HG03442 (cell line): ENCODE measurements around the gene FZR1.
A peak's percentile ranks its signal among the peaks of the same experiment; 100 is the strongest.

Source experiments
- ATAC-seq: cut with Tn5 transposase; IDR thresholded peaks from one replicate; pipeline ENCODE4 v1.9.1; 2021; ENCODE audit warnings: mild to moderate bottlenecking, moderate library complexity; ENCODE audit not compliant: unreplicated experiment

The FZR1 gene

DNA sequence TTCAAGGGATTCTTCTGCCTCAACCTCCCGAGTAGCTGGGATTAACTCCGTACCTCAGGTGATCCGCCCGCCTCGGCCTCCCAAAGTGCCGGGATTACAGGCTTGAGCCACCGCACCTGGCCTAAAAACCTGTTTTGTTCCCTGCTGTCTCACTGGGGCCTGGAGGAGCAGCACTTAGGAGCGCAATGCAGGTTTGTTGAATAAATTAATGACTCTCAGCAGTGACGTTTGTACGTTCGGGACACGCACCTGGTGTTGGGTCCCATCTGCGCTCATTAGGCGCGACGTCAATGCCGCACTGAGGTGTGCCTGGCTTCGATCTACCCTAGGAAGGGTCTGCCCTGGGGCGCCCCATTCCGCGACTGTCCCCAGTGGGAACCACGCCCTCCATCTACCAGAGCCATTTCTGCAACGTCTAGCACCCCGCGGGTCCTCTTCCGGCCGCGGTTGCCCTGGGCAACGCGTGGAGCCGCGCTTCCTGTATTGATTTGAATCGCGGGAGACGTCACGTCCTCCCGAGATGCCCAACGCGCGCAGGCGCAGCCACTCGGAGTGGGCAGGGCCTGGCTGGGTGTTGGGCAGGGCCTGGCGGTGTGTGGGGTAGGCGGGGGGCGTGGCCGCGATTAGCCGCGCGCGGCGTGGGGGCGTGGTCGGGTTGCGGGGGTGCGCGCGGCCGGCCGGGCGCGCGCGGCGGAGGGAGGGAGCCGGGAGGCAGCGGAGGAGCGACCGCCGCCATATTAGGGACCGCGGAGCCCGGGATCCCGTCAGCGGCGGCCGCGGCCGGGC, at the start of gene FZR1:
FZR1 (plus strand) TSS at position 714 of the 786 bp plus-strand sequence. CDS start 16,679 bp downstream, outside the sequence.
- peak; percentile 90 for ATAC-seq

GRCh38 chr19:3456925-3457527, 49.1 kb upstream of the FZR1 start:
- no peak for ATAC-seq

DNA sequence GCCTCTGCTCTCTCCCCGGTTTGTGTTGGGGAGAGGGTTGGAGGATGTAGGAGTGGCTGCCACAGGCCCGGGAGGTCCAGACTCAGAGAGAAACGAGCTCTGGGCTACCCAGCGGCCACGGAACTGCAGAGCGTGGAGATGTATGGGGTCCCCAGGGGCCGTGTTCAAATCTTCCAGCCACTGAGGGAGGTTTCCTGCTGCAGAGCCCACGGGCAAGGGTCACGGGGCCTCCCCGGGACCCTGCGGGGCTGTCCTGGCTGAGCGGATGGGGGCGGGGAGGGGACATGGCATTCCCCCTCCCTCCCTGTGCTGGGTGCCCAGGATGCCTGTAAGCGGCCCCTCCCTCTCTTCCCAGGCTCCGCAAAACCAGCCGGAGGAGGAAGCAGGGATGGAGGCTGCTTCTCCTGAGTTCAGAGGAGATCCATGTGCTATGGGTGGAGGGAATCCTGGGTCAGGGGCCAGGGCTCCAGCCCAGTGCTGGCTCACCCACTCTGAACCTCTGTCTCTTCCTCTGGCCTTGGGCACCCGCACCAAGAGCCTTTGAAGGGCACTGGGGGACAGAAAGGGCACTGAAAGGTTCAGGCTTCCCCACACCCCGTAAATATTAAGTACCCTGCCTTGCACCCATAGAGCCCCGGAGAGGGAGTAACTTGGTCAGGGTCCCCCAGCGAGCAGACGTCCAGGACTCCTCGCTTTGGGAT, 48.4 kb upstream of the FZR1 start:
- ATAC-seq: no peak

- no peak for ATAC-seq
These were observed 47.7 kb upstream of the FZR1 start for GRCh38 chr19:3458229-3459088.

DNA sequence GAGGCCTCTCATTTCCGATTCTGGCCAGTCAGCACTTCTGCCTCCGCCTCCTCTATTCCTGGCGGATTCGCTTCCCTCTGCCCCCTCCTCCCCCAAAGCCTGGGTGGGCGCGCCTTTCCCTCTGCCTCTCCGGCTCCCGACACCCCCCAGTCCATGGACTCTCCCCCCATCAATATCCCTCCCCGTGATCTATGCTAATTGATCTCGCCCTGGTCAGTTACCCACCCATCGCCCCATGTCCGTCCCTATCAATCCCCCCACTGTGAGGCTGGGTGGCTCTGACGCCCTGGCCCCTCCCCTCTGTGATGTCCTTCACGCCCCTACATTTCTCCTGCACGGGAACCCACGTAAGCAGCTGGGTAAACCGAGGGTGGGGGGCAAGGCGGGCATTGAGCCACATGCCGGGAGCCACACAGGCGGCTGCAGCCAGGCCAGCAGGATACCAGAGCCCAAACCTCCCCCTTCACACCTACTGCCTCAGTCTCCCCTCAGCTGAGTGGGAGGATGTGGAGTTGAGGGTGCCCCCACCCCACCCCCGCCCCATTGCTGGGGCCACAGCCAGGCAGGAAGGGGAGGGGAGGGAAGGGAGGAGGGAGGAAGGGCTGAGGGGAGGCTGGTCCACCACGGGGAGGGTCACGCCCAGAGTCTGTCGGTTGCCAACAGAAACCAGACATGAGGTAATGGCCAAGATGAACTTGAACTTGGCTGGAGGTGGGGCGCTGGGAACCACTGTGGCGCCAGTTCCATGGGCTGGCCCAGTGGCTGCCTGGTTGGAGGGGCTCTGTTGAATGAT, 46.8 kb upstream of the FZR1 start:
- ATAC-seq: no peak

GRCh38 chr19:3459965-3460582, 46.0 kb upstream of the FZR1 start:
- no peak for ATAC-seq

DNA sequence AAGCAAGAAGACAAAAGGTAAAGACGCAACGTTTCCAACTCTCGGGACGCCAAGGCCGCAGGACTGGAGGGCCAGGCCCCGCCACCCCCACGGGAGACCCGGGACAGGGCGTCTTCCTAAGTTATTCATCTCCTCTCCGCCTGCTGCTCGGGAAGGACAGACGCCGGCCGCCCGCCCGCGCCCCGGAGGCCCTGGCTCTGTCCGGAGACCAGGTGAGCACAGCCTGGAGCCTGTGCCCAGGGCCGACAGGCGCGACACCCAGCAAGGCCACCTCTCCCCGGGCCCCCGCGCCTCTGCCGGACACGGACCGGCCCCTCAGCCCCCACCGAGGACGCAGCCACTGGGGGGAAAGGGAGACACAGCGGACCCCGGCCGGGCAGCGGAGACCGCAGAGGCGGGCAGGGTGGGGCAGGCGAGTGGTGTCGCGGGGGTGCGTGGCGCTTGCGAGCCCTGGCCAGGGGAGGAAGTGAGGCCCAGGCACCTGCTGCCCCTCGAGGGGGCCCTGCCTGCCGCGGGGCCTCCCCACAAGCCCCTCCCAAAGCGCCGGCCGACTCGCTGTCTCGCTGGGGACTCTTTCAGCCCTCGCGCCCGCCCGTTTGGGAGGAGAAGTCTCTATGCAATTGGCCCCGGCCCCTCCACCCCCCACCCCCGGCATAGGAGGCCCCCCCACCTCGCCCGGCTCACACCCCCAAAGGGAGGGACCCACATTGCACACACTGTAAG, 43.0 kb upstream of the FZR1 start:
- no peak for ATAC-seq

GRCh38 chr19:3463714-3464586, 42.2 kb upstream of the FZR1 start:
- no peak for ATAC-seq

DNA sequence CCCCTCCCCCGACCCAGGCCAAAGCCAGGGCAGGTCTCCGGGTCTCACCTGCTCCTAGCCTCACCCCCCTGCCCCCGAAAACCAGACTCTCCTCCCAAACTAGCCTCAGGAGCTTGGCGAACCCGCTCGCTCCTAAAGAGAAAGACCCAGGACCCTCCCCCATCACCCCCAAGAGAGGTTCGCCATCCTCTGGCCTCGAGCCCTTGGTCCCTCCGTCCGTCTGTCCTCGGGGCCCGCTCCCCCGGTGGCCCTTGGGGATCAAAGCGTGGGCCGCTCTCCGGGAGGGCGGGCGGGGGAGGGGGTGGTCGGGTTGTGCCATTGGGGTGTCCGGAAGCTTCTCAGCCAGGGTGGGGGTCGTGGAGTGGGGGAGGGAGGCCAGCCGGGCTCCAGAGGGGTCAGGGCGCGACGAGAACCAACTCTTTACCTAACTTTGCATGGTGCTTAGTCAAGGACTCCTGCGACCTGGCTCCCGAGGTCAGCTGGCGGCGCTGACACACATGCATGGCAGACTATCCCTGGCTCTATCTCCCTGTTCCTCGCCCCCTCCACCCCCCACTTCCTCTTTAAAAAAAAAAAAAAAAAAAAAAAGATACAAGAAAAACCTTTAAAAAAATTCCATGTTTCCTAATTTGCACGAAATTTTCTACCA, 41.4 kb upstream of the FZR1 start:
- ATAC-seq: no peak

GRCh38 chr19:3465552-3465951, 40.6 kb upstream of the FZR1 start:
- ATAC-seq: no peak

- no peak for ATAC-seq
These were observed 39.5 kb upstream of the FZR1 start for GRCh38 chr19:3466635-3467034.

GRCh38 chr19:3467437-3468198, 38.5 kb upstream of the FZR1 start:
- no peak for ATAC-seq

DNA sequence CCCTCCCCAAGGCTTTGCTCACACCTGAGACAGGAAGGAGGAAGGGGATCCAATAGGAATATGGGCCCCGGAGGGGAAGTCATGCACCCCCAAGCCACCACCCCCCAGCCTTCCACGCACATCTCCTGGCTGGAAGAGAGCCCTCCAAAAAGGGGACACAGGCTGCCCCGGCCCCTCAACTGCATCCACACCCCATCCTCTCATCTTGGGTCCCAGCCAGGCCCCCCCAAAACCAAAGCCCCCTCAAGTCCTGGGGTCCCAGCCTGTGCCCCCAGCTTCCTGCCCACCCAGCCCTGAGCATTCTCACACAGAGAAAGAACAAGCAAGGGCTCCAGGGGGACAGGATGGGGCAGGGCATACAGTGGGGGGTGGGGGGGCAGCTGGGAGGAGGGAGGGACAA, 37.9 kb upstream of the FZR1 start:
- no peak for ATAC-seq

GRCh38 chr19:3469638-3470499, 36.2 kb upstream of the FZR1 start:
- ATAC-seq: no peak

DNA sequence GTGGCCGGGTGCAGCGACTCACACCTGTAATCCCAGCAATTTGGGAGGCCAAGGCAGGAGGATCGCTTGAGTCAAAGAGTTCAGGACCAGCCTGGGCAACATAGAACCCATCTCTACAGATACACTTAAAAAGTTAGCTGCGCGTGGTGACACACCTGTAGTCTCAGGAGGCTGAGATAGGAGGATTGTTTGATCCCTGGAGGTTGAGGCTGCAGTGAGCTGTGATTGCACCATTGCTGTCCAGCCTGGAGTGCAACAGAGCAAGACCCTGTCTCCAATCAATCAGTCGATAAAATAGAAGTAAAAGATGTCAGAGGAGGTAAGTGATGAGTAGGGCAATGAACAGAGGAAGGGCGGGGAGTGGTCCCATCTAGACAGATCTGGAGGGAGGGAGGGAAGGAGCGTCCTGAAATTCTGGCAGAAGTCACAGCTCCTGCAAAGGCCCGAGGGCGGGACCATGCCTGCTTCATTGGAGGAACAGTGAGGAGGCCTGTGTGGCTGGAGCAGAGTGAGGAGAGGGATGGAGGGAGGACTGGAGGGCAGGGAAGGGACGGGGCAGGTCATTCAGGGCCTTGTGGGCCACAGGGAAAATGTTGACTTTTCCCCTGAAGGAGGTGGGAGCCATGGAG, 35.5 kb upstream of the FZR1 start:
- ATAC-seq: no peak
